Measurements from ENCODE around the gene ADARB1.

ADARB1 gene

DNA sequence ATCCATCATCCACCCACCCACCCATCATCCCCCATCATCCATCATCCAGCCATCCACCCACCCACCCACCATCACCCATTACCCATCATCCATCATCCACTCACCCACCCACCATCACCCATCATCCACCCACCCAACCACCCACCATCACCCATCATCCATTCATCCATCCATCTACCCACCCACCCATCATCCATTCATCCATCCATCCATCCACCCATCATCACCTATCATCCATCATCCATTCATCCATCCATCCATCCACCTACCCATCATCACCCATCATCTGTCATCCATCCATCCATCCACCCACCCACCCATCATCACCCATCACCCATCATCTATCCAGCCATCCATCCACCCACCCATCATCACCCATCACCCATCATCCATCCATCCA lies 81.5 kb downstream of the ADARB1 start:
- no peak for DNase-seq
- Histone ChIP-seq H3K9me3 (ENCODE audit: control insufficient read depth, low read length) (no peaks in the 10 kb centered on the region), H3K4me3 (ENCODE audit: insufficient read depth, low read depth, low read length, poor library complexity, severe bottlenecking) (no peak overlapping the region), H3K27me3 (replicated peaks; ENCODE audit: control insufficient read depth, insufficient read depth, low read length, poor library complexity, severe bottlenecking) (no peaks in the 10 kb centered on the region), H3K4me1 (ENCODE audit: control insufficient read depth, insufficient read depth, low read length, poor library complexity, severe bottlenecking) (peaks cover 37% of the 10 kb centered on the region), H3K27ac (ENCODE audit: insufficient read depth, low read length, poor library complexity, severe bottlenecking) (no peak overlapping the region), H3K36me3 (ENCODE audit: control insufficient read depth, insufficient read depth, low read length) (no peaks in the 10 kb centered on the region)

DNA sequence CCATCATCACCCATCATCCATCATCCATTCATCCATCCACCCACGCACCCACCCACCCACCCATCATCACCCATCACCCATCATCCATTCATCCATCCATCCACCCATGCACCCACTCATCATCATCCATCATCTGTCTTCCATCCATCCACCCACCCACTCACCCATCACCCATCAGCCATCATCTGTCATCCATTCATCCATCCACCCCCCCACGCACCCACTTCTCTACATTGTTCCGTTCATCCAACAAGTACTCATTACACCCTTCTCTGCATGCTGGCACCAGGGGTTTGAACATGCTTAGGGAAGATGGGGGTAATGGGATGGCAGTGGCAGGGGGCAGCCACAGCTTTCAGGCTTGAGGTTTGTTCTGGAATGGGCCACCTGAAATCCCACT lies 82.1 kb downstream of the ADARB1 start:
- no peaks in the 10 kb centered on the region for H3K9me3 ChIP-seq (ENCODE audit: control insufficient read depth, low read length)
- DNase-seq: no peak
- no peak overlapping the region for H3K27ac ChIP-seq (ENCODE audit: insufficient read depth, low read length, poor library complexity, severe bottlenecking)
- no peak overlapping the region for H3K4me3 ChIP-seq (ENCODE audit: insufficient read depth, low read depth, low read length, poor library complexity, severe bottlenecking)
- no peaks in the 10 kb centered on the region for H3K36me3 ChIP-seq (ENCODE audit: control insufficient read depth, insufficient read depth, low read length)
- H3K27me3 ChIP-seq (replicated peaks; ENCODE audit: control insufficient read depth, insufficient read depth, low read length, poor library complexity, severe bottlenecking): no peaks in the 10 kb centered on the region
- H3K4me1 ChIP-seq (ENCODE audit: control insufficient read depth, insufficient read depth, low read length, poor library complexity, severe bottlenecking): peaks cover 37% of the 10 kb centered on the region

DNA sequence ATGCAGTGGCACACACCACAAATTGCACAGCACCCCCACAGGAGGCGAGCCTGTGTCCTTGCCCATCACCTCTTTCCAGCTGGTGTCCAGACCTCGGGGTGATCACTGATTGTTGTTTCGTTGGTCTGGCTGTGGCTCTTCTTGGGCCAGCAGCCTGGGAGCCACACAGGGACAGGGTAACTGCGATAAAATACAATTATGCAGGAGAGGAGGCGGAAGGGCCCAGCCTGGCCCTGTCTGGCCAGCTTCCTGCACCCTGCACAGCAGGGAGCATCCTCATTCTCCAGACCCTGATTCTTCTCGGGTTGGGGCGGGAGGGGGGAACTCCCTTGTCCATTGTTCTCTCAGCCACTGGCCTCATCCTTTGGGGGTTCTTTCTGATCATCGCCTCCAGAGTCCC lies 83.6 kb downstream of the ADARB1 start:
- no peaks in the 10 kb centered on the region for H3K9me3 ChIP-seq (ENCODE audit: control insufficient read depth, low read length)
- no peak for DNase-seq
- peaks cover 23% of the 10 kb centered on the region for H3K4me1 ChIP-seq (ENCODE audit: control insufficient read depth, insufficient read depth, low read length, poor library complexity, severe bottlenecking)
- no peak overlapping the region for H3K4me3 ChIP-seq (ENCODE audit: insufficient read depth, low read depth, low read length, poor library complexity, severe bottlenecking)
- H3K27ac ChIP-seq (ENCODE audit: insufficient read depth, low read length, poor library complexity, severe bottlenecking): no peak overlapping the region
- H3K36me3 ChIP-seq (ENCODE audit: control insufficient read depth, insufficient read depth, low read length): peaks cover 10% of the 10 kb centered on the region
- no peaks in the 10 kb centered on the region for H3K27me3 ChIP-seq (replicated peaks; ENCODE audit: control insufficient read depth, insufficient read depth, low read length, poor library complexity, severe bottlenecking)

- Histone ChIP-seq H3K4me3 (ENCODE audit: insufficient read depth, low read depth, low read length, poor library complexity, severe bottlenecking) (no peak overlapping the region), H3K27ac (ENCODE audit: insufficient read depth, low read length, poor library complexity, severe bottlenecking) (no peak overlapping the region), H3K27me3 (replicated peaks; ENCODE audit: control insufficient read depth, insufficient read depth, low read length, poor library complexity, severe bottlenecking) (no peaks in the 10 kb centered on the region), H3K36me3 (ENCODE audit: control insufficient read depth, insufficient read depth, low read length) (peaks cover 10% of the 10 kb centered on the region), H3K4me1 (ENCODE audit: control insufficient read depth, insufficient read depth, low read length, poor library complexity, severe bottlenecking) (peaks cover 17% of the 10 kb centered on the region), H3K9me3 (ENCODE audit: control insufficient read depth, low read length) (no peaks in the 10 kb centered on the region)
- no peak for DNase-seq
Measured at GRCh38 chr21:45158491-45159423, 84.4 kb downstream of the ADARB1 start.

DNA sequence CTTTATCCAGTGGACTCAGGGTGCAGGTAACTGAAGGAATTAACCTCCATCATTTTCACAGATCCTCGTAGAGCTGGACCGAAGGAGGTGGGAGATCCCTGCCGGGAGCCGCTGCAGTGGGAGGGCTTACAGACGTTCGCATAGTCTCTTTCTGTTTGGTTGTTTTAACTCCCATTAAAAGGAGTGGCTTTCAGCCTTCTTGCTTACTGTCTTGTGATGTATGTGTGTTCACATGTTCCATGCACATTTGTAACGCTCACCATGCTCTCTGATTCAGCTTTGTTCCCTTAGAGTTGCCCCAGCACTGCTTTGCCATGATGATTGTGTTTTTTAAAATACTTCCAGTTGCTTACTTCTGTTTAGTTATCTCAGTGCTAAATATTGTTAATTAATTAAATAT lies 85.8 kb downstream of the ADARB1 start:
- H3K4me1 ChIP-seq (ENCODE audit: control insufficient read depth, insufficient read depth, low read length, poor library complexity, severe bottlenecking): peaks cover 2% of the 10 kb centered on the region
- no peak overlapping the region for H3K27ac ChIP-seq (ENCODE audit: insufficient read depth, low read length, poor library complexity, severe bottlenecking)
- H3K36me3 ChIP-seq (ENCODE audit: control insufficient read depth, insufficient read depth, low read length): peaks cover 10% of the 10 kb centered on the region
- H3K9me3 ChIP-seq (ENCODE audit: control insufficient read depth, low read length): no peaks in the 10 kb centered on the region
- DNase-seq: no peak
- H3K4me3 ChIP-seq (ENCODE audit: insufficient read depth, low read depth, low read length, poor library complexity, severe bottlenecking): no peak overlapping the region
- no peaks in the 10 kb centered on the region for H3K27me3 ChIP-seq (replicated peaks; ENCODE audit: control insufficient read depth, insufficient read depth, low read length, poor library complexity, severe bottlenecking)

DNA sequence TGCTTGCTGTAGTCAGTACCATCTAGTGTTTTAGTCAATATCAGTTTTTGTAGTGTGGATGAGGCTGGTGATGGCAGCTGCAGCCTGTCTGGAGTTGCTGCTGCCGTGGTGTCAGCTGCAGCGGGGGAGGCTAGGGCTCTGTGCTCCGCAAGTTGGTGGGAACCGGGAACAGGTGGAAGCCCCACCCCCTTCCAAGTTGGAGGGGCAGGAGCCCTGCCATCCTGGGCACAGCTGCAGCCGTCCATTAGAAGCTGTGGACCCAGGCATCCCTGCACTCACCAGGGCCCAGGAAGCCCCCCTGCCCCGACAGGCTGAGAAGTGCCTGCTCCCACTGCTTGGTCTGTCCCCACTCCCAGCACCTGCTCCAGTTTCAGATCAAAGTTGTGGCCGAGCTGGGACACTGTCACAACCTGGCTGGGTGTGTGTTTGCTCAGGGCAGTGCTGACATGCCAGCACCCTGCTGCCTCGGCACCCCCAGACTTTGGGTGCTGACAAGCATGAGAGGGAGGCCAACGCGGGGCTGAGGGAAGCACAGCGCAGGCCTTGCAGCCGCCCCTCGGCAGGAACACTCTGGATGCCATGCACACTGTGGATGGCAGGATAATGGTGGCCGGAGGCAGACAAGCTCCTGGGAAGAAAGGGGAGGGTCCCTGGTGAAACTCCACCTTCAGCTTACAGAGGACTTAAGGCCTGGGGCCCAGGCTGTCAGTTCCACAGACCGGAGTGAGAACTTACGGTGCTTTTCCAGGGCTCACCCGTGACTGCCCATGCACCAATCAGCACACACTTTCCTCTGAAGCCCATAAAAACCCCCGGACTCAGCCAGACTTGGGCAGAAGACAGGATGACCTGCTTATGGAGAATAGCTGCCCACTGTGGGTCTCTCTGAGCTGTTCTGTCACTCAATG lies 86.9 kb downstream of the ADARB1 start:
- H3K4me3 ChIP-seq (ENCODE audit: insufficient read depth, low read depth, low read length, poor library complexity, severe bottlenecking): no peak overlapping the region
- no peak overlapping the region for H3K27ac ChIP-seq (ENCODE audit: insufficient read depth, low read length, poor library complexity, severe bottlenecking)
- DNase-seq: no peak

GRCh38 chr21:45162115-45162514 lies 87.7 kb downstream of the ADARB1 start:
- Histone ChIP-seq H3K27ac (ENCODE audit: insufficient read depth, low read length, poor library complexity, severe bottlenecking) (no peak overlapping the region), H3K36me3 (ENCODE audit: control insufficient read depth, insufficient read depth, low read length) (peaks cover 10% of the 10 kb centered on the region), H3K9me3 (ENCODE audit: control insufficient read depth, low read length) (no peaks in the 10 kb centered on the region), H3K27me3 (replicated peaks; ENCODE audit: control insufficient read depth, insufficient read depth, low read length, poor library complexity, severe bottlenecking) (no peaks in the 10 kb centered on the region), H3K4me3 (ENCODE audit: insufficient read depth, low read depth, low read length, poor library complexity, severe bottlenecking) (no peak overlapping the region), H3K4me1 (ENCODE audit: control insufficient read depth, insufficient read depth, low read length, poor library complexity, severe bottlenecking) (no peaks in the 10 kb centered on the region)
- DNase-seq: no peak

More for the DNA sequence above, 86.9 kb downstream of the ADARB1 start:
- no peaks in the 10 kb centered on the region for H3K27me3 ChIP-seq (replicated peaks; ENCODE audit: control insufficient read depth, insufficient read depth, low read length, poor library complexity, severe bottlenecking)
- H3K36me3 ChIP-seq (ENCODE audit: control insufficient read depth, insufficient read depth, low read length): peaks cover 10% of the 10 kb centered on the region
- no peaks in the 10 kb centered on the region for H3K9me3 ChIP-seq (ENCODE audit: control insufficient read depth, low read length)
- H3K4me1 ChIP-seq (ENCODE audit: control insufficient read depth, insufficient read depth, low read length, poor library complexity, severe bottlenecking): no peaks in the 10 kb centered on the region

- Histone ChIP-seq H3K27me3 (replicated peaks; ENCODE audit: control insufficient read depth, insufficient read depth, low read length, poor library complexity, severe bottlenecking) (no peaks in the 10 kb centered on the region), H3K4me3 (ENCODE audit: insufficient read depth, low read depth, low read length, poor library complexity, severe bottlenecking) (no peak overlapping the region), H3K27ac (ENCODE audit: insufficient read depth, low read length, poor library complexity, severe bottlenecking) (no peak overlapping the region), H3K36me3 (ENCODE audit: control insufficient read depth, insufficient read depth, low read length) (peaks cover 10% of the 10 kb centered on the region), H3K9me3 (ENCODE audit: control insufficient read depth, low read length) (no peaks in the 10 kb centered on the region), H3K4me1 (ENCODE audit: control insufficient read depth, insufficient read depth, low read length, poor library complexity, severe bottlenecking) (no peaks in the 10 kb centered on the region)
- DNase-seq: no peak
Measured at GRCh38 chr21:45162809-45163208, 88.4 kb downstream of the ADARB1 start.

- Histone ChIP-seq H3K4me1 (ENCODE audit: control insufficient read depth, insufficient read depth, low read length, poor library complexity, severe bottlenecking) (no peaks in the 10 kb centered on the region), H3K27me3 (replicated peaks; ENCODE audit: control insufficient read depth, insufficient read depth, low read length, poor library complexity, severe bottlenecking) (no peaks in the 10 kb centered on the region), H3K36me3 (ENCODE audit: control insufficient read depth, insufficient read depth, low read length) (peaks cover 10% of the 10 kb centered on the region), H3K9me3 (ENCODE audit: control insufficient read depth, low read length) (no peaks in the 10 kb centered on the region), H3K27ac (ENCODE audit: insufficient read depth, low read length, poor library complexity, severe bottlenecking) (no peak overlapping the region), H3K4me3 (ENCODE audit: insufficient read depth, low read depth, low read length, poor library complexity, severe bottlenecking) (no peak overlapping the region)
- DNase-seq: no peak
Measured at GRCh38 chr21:45163413-45164123, 89.2 kb downstream of the ADARB1 start.
